Activated CD4-positive, alpha-beta memory T cell treated with anti-CD3 and anti-CD28 coated beads for 36 hours (primary cell): ENCODE results near the gene NDUFS6. TPM values are rescaled to one million over a fixed set of nuclear protein-coding genes. Genes with fewer than 3 reads are reported as not detected.

Experiments used
- CTCF ChIA-PET: fragments of 350-600 bp; sonication (Branson Sonifier 250); formaldehyde crosslinking; loops from one replicate; lab custom pipeline; 2021; ENCODE audit warnings: antibody characterized with exemption, inconsistent platforms; lab: Charles Lee
- POLR2A ChIA-PET: fragments of 350-600 bp; sonication (Branson Sonifier 250); formaldehyde crosslinking; loops from one replicate; lab custom pipeline; 2021; ENCODE audit warnings: antibody characterized with exemption; lab: Charles Lee
- DNase-seq: peaks from one replicate; pipeline ENCODE4 v3.0.0-alpha.2; 2020
- H3K27ac Mint-ChIP-seq: one replicate; pipeline ENCODE4 v1.8.0; 2021; ENCODE audit warnings: mixed read lengths
- H3K27me3 Mint-ChIP-seq: one replicate; pipeline ENCODE4 v1.8.0; 2021; ENCODE audit warnings: mixed read lengths
- H3K36me3 Mint-ChIP-seq: one replicate; pipeline ENCODE4 v1.8.0; 2021; ENCODE audit warnings: mixed read lengths
- H3K4me1 Mint-ChIP-seq: one replicate; pipeline ENCODE4 v1.8.0; 2021; ENCODE audit warnings: low read depth, mixed read lengths
- H3K4me3 Mint-ChIP-seq: one replicate; pipeline ENCODE4 v1.8.0; 2021; ENCODE audit warnings: mild to moderate bottlenecking, mixed read lengths
- H3K9me3 Mint-ChIP-seq: one replicate; pipeline ENCODE4 v1.8.0; 2021; ENCODE audit warnings: mixed read lengths
- intact Hi-C: fragments of 100-400 bp; cut with micrococcal nuclease; formaldehyde crosslinking; loops from one replicate; pipeline ENCODE4 v1.15.1; 2023
- total RNA-seq, 2 experiments: library from RNA; stranded (reverse); gene quantifications; one replicate each; pipeline ENCODE4 v1.2.3, GENCODE V29; 2021

The NDUFS6 gene
- total RNA-seq, 2 experiments from 2014 or later = 38.9 to 39.5 TPM

GRCh38 chr5:1847611-1848010 lies 46.4 kb downstream of the NDUFS6 start:
- Mint-ChIP-seq H3K27ac (no peak overlapping the region), H3K4me3 (no peak overlapping the region), H3K27me3 (peaks cover 33% of the 10 kb centered on the region), H3K36me3 (no peaks in the 10 kb centered on the region), H3K4me1 (no peaks in the 10 kb centered on the region), H3K9me3 (no peaks in the 10 kb centered on the region)
- POLR2A ChIA-PET = no interaction called here
- no peak for DNase-seq
- CTCF ChIA-PET = no interaction called here
- intact Hi-C loops = no loop called here

GRCh38 chr5:1850324-1851154 lies 49.3 kb downstream of the NDUFS6 start:
- ChIA-PET CTCF (no interaction called here), POLR2A (no interaction called here)
- Mint-ChIP-seq H3K36me3 (no peaks in the 10 kb centered on the region), H3K4me3 (no peak overlapping the region), H3K27ac (no peak overlapping the region), H3K4me1 (no peaks in the 10 kb centered on the region), H3K9me3 (no peaks in the 10 kb centered on the region), H3K27me3 (peaks cover 55% of the 10 kb centered on the region)
- intact Hi-C loops = no loop called here
- no peak for DNase-seq

GRCh38 chr5:1851290-1851934 lies 50.2 kb downstream of the NDUFS6 start:
- CTCF ChIA-PET = no interaction called here
- Mint-ChIP-seq H3K27me3 (peaks cover 61% of the 10 kb centered on the region), H3K27ac (no peak overlapping the region), H3K36me3 (no peaks in the 10 kb centered on the region), H3K4me3 (no peak overlapping the region), H3K4me1 (no peaks in the 10 kb centered on the region), H3K9me3 (no peaks in the 10 kb centered on the region)
- POLR2A ChIA-PET = no interaction called here
- no peak for DNase-seq
- intact Hi-C loops = no loop called here

GRCh38 chr5:1852324-1852947 lies 51.2 kb downstream of the NDUFS6 start:
- Mint-ChIP-seq H3K36me3 (no peaks in the 10 kb centered on the region), H3K9me3 (no peaks in the 10 kb centered on the region), H3K4me3 (no peak overlapping the region), H3K27me3 (peaks cover 61% of the 10 kb centered on the region), H3K4me1 (no peaks in the 10 kb centered on the region), H3K27ac (no peak overlapping the region)
- DNase-seq = no peak
- CTCF ChIA-PET = no interaction called here
- intact Hi-C loops = no loop called here
- POLR2A ChIA-PET = no interaction called here

- CTCF ChIA-PET = no interaction called here
- Mint-ChIP-seq H3K4me1 (no peaks in the 10 kb centered on the region), H3K4me3 (no peak overlapping the region), H3K27me3 (peaks cover 58% of the 10 kb centered on the region), H3K27ac (no peak overlapping the region), H3K36me3 (no peaks in the 10 kb centered on the region), H3K9me3 (no peaks in the 10 kb centered on the region)
- POLR2A ChIA-PET = no interaction called here
- no peak for DNase-seq
- intact Hi-C loops = no loop called here
These were observed 52.3 kb downstream of the NDUFS6 start for GRCh38 chr5:1853531-1853930.

- intact Hi-C loops = no loop called here
- DNase-seq = no peak
- H3K4me1 Mint-ChIP-seq = no peaks in the 10 kb centered on the region
- no peaks in the 10 kb centered on the region for H3K9me3 Mint-ChIP-seq
- H3K4me3 Mint-ChIP-seq = no peak overlapping the region
- H3K27me3 Mint-ChIP-seq = peaks cover 48% of the 10 kb centered on the region
- CTCF ChIA-PET = no interaction called here
- H3K27ac Mint-ChIP-seq = no peak overlapping the region
- no peaks in the 10 kb centered on the region for H3K36me3 Mint-ChIP-seq
- POLR2A ChIA-PET = no interaction called here
These were observed 53.9 kb downstream of the NDUFS6 start for GRCh38 chr5:1855075-1855474.

- peaks cover 45% of the 10 kb centered on the region for H3K27me3 Mint-ChIP-seq
- POLR2A ChIA-PET = no interaction called here
- no peaks in the 10 kb centered on the region for H3K36me3 Mint-ChIP-seq
- intact Hi-C loops = no loop called here
- H3K9me3 Mint-ChIP-seq = no peaks in the 10 kb centered on the region
- CTCF ChIA-PET = no interaction called here
- H3K4me1 Mint-ChIP-seq = no peaks in the 10 kb centered on the region
- H3K4me3 Mint-ChIP-seq = no peak overlapping the region
- DNase-seq = no peak
- H3K27ac Mint-ChIP-seq = no peak overlapping the region
These were observed 54.4 kb downstream of the NDUFS6 start for GRCh38 chr5:1855596-1855995.

GRCh38 chr5:1856596-1857255 lies 55.5 kb downstream of the NDUFS6 start:
- Mint-ChIP-seq H3K27me3 (peaks cover 36% of the 10 kb centered on the region), H3K9me3 (no peaks in the 10 kb centered on the region), H3K4me1 (no peaks in the 10 kb centered on the region), H3K36me3 (no peaks in the 10 kb centered on the region), H3K4me3 (no peak overlapping the region), H3K27ac (no peak overlapping the region)
- ChIA-PET CTCF (no interaction called here), POLR2A (no interaction called here)
- intact Hi-C loops = no loop called here
- no peak for DNase-seq

- POLR2A ChIA-PET = no interaction called here
- Mint-ChIP-seq H3K27me3 (peaks cover 32% of the 10 kb centered on the region), H3K4me3 (no peak overlapping the region), H3K36me3 (no peaks in the 10 kb centered on the region), H3K4me1 (no peaks in the 10 kb centered on the region), H3K9me3 (no peaks in the 10 kb centered on the region), H3K27ac (no peak overlapping the region)
- no peak for DNase-seq
- intact Hi-C loops = no loop called here
- CTCF ChIA-PET = no interaction called here
These were observed 56.0 kb downstream of the NDUFS6 start for GRCh38 chr5:1857256-1857600.

GRCh38 chr5:1858436-1858835 lies 57.2 kb downstream of the NDUFS6 start:
- Mint-ChIP-seq H3K36me3 (no peaks in the 10 kb centered on the region), H3K4me1 (no peaks in the 10 kb centered on the region), H3K27ac (no peak overlapping the region), H3K9me3 (no peaks in the 10 kb centered on the region), H3K27me3 (peaks cover 27% of the 10 kb centered on the region), H3K4me3 (no peak overlapping the region)
- intact Hi-C loops = no loop called here
- ChIA-PET POLR2A (no interaction called here), CTCF (no interaction called here)
- no peak for DNase-seq

- H3K27me3 Mint-ChIP-seq = peaks cover 21% of the 10 kb centered on the region
- intact Hi-C loops = no loop called here
- no peaks in the 10 kb centered on the region for H3K9me3 Mint-ChIP-seq
- H3K4me3 Mint-ChIP-seq = no peak overlapping the region
- H3K4me1 Mint-ChIP-seq = no peaks in the 10 kb centered on the region
- no peaks in the 10 kb centered on the region for H3K36me3 Mint-ChIP-seq
- H3K27ac Mint-ChIP-seq = no peak overlapping the region
- no peak for DNase-seq
- CTCF ChIA-PET = no interaction called here
- POLR2A ChIA-PET = no interaction called here
These were observed 57.9 kb downstream of the NDUFS6 start for GRCh38 chr5:1859099-1859498.

GRCh38 chr5:1860021-1860610 lies 58.9 kb downstream of the NDUFS6 start:
- ChIA-PET CTCF (no interaction called here), POLR2A (no interaction called here)
- Mint-ChIP-seq H3K4me1 (no peaks in the 10 kb centered on the region), H3K36me3 (no peaks in the 10 kb centered on the region), H3K27ac (no peak overlapping the region), H3K4me3 (no peak overlapping the region), H3K9me3 (no peaks in the 10 kb centered on the region), H3K27me3 (peaks cover 21% of the 10 kb centered on the region)
- intact Hi-C loops = no loop called here
- DNase-seq = no peak
